Chondrocyte (in vitro differentiated cells): ENCODE results near the gene NR1I3. TPM values are rescaled to one million over a fixed set of nuclear protein-coding genes. Genes with fewer than 3 reads are reported as not detected.
A peak's percentile ranks its signal among the peaks of the same experiment; 100 is the strongest.

Source experiments
- DNase-seq: peaks from one replicate; pipeline ENCODE4 v3.0.0; 2021; ENCODE audit warnings: mixed read lengths, low spot score
- H3K27ac Mint-ChIP-seq: one replicate; pipeline ENCODE4 v1.8.0; 2021; ENCODE audit warnings: mild to moderate bottlenecking, moderate library complexity, mixed read lengths; ENCODE audit not compliant: unreplicated experiment
- H3K27me3 Mint-ChIP-seq: 2 replicates; pipeline ENCODE4 v1.8.0; 2021; ENCODE audit warnings: low read depth, mixed read lengths
- H3K36me3 Mint-ChIP-seq: 2 replicates; pipeline ENCODE4 v1.8.0; 2021; ENCODE audit warnings: low read depth, mixed read lengths
- H3K4me1 Mint-ChIP-seq: 2 replicates; pipeline ENCODE4 v1.8.0; 2021; ENCODE audit warnings: low read depth, mild to moderate bottlenecking, mixed read lengths
- H3K4me3 Mint-ChIP-seq: one replicate; pipeline ENCODE4 v1.8.0; 2021; ENCODE audit warnings: mild to moderate bottlenecking, moderate library complexity, mixed read lengths; ENCODE audit not compliant: unreplicated experiment
- H3K9me3 Mint-ChIP-seq: 2 replicates; pipeline ENCODE4 v1.8.0; 2021; ENCODE audit warnings: low read depth, mixed read lengths
- CTCF ChIP-seq: fragments of 200-600 bp; sonication (generic); IDR thresholded peaks from 2 replicates; pipeline ENCODE4 v1.5.0; 2021; ENCODE audit warnings: antibody characterized with exemption, mild to moderate bottlenecking, moderate library complexity
- total RNA-seq: library from RNA; stranded (reverse); gene quantifications from 3 replicates; pipeline ENCODE4 v1.2.1, GENCODE V29; 2021

Gene NR1I3
- total RNA-seq, 1 donor from 2014 or later = not detected

GRCh38 chr1:161274874-161275273 is 36.9 kb upstream of the NR1I3 start:
- no peaks in the 10 kb centered on the region for H3K9me3 Mint-ChIP-seq
- H3K36me3 Mint-ChIP-seq = no peaks in the 10 kb centered on the region
- no peak for TF ChIP-seq CTCF
- H3K27ac Mint-ChIP-seq = no peak overlapping the region
- H3K4me1 Mint-ChIP-seq = peaks cover 7% of the 10 kb centered on the region
- H3K4me3 Mint-ChIP-seq = no peak overlapping the region
- peaks cover 44% of the 10 kb centered on the region for H3K27me3 Mint-ChIP-seq
- DNase-seq = no peak

- Mint-ChIP-seq H3K27ac (no peak overlapping the region), H3K36me3 (no peaks in the 10 kb centered on the region), H3K4me1 (peaks cover 7% of the 10 kb centered on the region), H3K9me3 (no peaks in the 10 kb centered on the region), H3K27me3 (peaks cover 31% of the 10 kb centered on the region), H3K4me3 (no peak overlapping the region)
- DNase-seq = no peak
- no peak for TF ChIP-seq CTCF
Measured at GRCh38 chr1:161273402-161273801, 35.4 kb upstream of the NR1I3 start.

GRCh38 chr1:161267321-161267720 is 29.3 kb upstream of the NR1I3 start:
- TF ChIP-seq CTCF = no peak
- Mint-ChIP-seq H3K36me3 (no peaks in the 10 kb centered on the region), H3K27me3 (peaks cover 6% of the 10 kb centered on the region), H3K4me1 (peaks cover 10% of the 10 kb centered on the region), H3K4me3 (no peak overlapping the region), H3K27ac (no peak overlapping the region), H3K9me3 (no peaks in the 10 kb centered on the region)
- no peak for DNase-seq

- TF ChIP-seq CTCF = no peak
- Mint-ChIP-seq H3K4me1 (peaks cover 12% of the 10 kb centered on the region), H3K9me3 (no peaks in the 10 kb centered on the region), H3K27ac (peak overlapping the region; percentile 80), H3K27me3 (peaks cover 6% of the 10 kb centered on the region), H3K4me3 (no peak overlapping the region), H3K36me3 (no peaks in the 10 kb centered on the region)
- DNase-seq = no peak
Measured at GRCh38 chr1:161266836-161267235, 28.8 kb upstream of the NR1I3 start.

GRCh38 chr1:161266202-161266601 is 28.2 kb upstream of the NR1I3 start:
- TF ChIP-seq CTCF = no peak
- Mint-ChIP-seq H3K4me1 (peaks cover 18% of the 10 kb centered on the region), H3K27ac (peak overlapping the region; percentile 80), H3K9me3 (no peaks in the 10 kb centered on the region), H3K27me3 (peaks cover 9% of the 10 kb centered on the region), H3K36me3 (no peaks in the 10 kb centered on the region), H3K4me3 (no peak overlapping the region)
- DNase-seq = no peak
